Stomach (tissue), 9 donors: ENCODE results near the gene SRP68. TPM values are rescaled to one million over a fixed set of nuclear protein-coding genes. Genes with fewer than 3 reads are reported as not detected.

Experiments used
- DNase-seq, 2 donors: peaks; one replicate each; pipeline versions ENCODE4 v3.0.0 to v3.0.0-alpha.2; 2013 to 2019
- H3K27ac ChIP-seq, 5 donors: fragments of 200-600 bp in 4 of 5; sonication (generic) in 4 of 5; one replicate each; pipeline ENCODE4 v1.5.1; 2013 to 2019; ENCODE audit warnings: mild to moderate bottlenecking in 1 of 5, moderate library complexity in 1 of 5
- H3K27me3 ChIP-seq, 3 donors: fragments of 200-600 bp; sonication (generic); one replicate each; pipeline ENCODE4 v1.5.1; 2017 to 2019; ENCODE audit warnings: mixed run types in 1 of 3
- H3K36me3 ChIP-seq, 4 donors: fragments of 200-600 bp; sonication (generic); 1 replicate in 3 of 4; 2 replicates in 1 of 4; pipeline ENCODE4 v1.5.1; 2016 to 2019
- H3K4me1 ChIP-seq, 4 donors: fragments of 200-600 bp; sonication (generic); one replicate each; pipeline ENCODE4 v1.5.1; 2016 to 2019
- H3K4me3 ChIP-seq, 4 donors: fragments of 200-600 bp; sonication (generic) in 3 of 4; one replicate each; pipeline ENCODE4 v1.5.1; 2016 to 2019; ENCODE audit warnings: mild to moderate bottlenecking in 1 of 4
- H3K9me3 ChIP-seq, 4 donors: fragments of 200-600 bp; sonication (generic); one replicate each; pipeline ENCODE4 v1.5.1; 2016 to 2019
- CTCF ChIP-seq, 7 experiments: fragments of 450-650 bp in 4 of 7; fragments of 200-600 bp in 3 of 7; sonication (generic) in 3 of 7; IDR thresholded peaks; one replicate each; pipeline ENCODE4 v1.5.1; 2016 to 2019; ENCODE audit warnings: antibody characterized with exemption in 7 of 7, control low read depth in 2 of 7, mild to moderate bottlenecking in 1 of 7
- EP300 ChIP-seq: sonication (generic); formaldehyde crosslinking; IDR thresholded peaks from one replicate; pipeline ENCODE4 v1.6.1; 2017; ENCODE audit warnings: antibody characterized with exemption
- POLR2A ChIP-seq, 4 donors: fragments of 450-650 bp; IDR thresholded peaks; one replicate each; pipeline ENCODE4 v1.6.1; 2016; ENCODE audit warnings: antibody characterized with exemption in 4 of 4, control low read depth in 2 of 4, mild to moderate bottlenecking in 1 of 4, moderate library complexity in 1 of 4
- POLR2AphosphoS5 ChIP-seq, 3 donors: sonication (generic); formaldehyde crosslinking; IDR thresholded peaks; one replicate each; pipeline ENCODE4 v1.6.1; 2016; ENCODE audit warnings: antibody characterized with exemption in 3 of 3
- WGBS, 5 donors: extraction: QIAGEN DNeasy Blood & Tissue Kit in 3 of 5; methylation state at CpG; one replicate each; pipeline versions ENCODE4 v1.1.5 to v1.1.7; 2013 to 2018; 5-methylcytosine and 5-hydroxymethylcytosine counted together
- intact Hi-C: fragments of 100-400 bp; cut with DNase I; formaldehyde crosslinking; loops from one replicate; pipeline ENCODE4 v1.15.1; 2023; ENCODE audit warnings: low total_unique reads
- polyA plus RNA-seq, 3 donors: library from polyadenylated mRNA; stranded (reverse); fragments of 200-250 nt; gene quantifications; one replicate each; pipeline ENCODE4 v1.2.3, GENCODE V29; 2013
- total RNA-seq, 5 donors: library from RNA; depleted of rRNA; stranded (reverse); fragments of >200 nt; gene quantifications; one replicate each; pipeline versions ENCODE4 v1.1.0 to v1.2.3, GENCODE V29; 2014 to 2016
- donor health status: healthy with polysubstance abuse.
- donor health status: Bipolar disorder and iron deficiency.
- donor health status: healthy.

SRP68 gene
- total and polyA plus RNA-seq, 8 donors = 24.6 to 49.8 (median 42.9) TPM

- H3K4me3 ChIP-seq = no peak overlapping the region
- peaks cover 0 to 17% (median 0%) of the 10 kb centered on the region in 3 donors for H3K27me3 ChIP-seq
- no peaks in the 10 kb centered on the region for H3K9me3 ChIP-seq
- H3K36me3 ChIP-seq = peaks cover 0 to 22% (median 12%) of the 10 kb centered on the region in 4 donors
- no peak for TF ChIP-seq EP300
- no peak for TF ChIP-seq POLR2A (IDR thresholded peaks at IDR 0.05)
- no peak for TF ChIP-seq CTCF (IDR thresholded peaks at IDR 0.05)
- no peak for TF ChIP-seq POLR2AphosphoS5 (IDR thresholded peaks at IDR 0.05)
- DNase-seq = no peak
- H3K4me1 ChIP-seq = peaks cover 0 to 15% (median 8%) of the 10 kb centered on the region in 4 donors
- 82 to 88% (median 86%) methylated on average over 21 to 24 of the region's 24 CpGs; no CpG with 5 or more reads in 1 of the 5 donors for WGBS, 5 donors
- no peak overlapping the region for H3K27ac ChIP-seq
- intact Hi-C loops = loop anchor here (10.0 kb wide), 1 partner anchor 273 kb away; no protein-coding TSS in a partner anchor
Observed at GRCh38 chr17:76022285-76022684, 50.0 kb downstream of the SRP68 start.

DNA sequence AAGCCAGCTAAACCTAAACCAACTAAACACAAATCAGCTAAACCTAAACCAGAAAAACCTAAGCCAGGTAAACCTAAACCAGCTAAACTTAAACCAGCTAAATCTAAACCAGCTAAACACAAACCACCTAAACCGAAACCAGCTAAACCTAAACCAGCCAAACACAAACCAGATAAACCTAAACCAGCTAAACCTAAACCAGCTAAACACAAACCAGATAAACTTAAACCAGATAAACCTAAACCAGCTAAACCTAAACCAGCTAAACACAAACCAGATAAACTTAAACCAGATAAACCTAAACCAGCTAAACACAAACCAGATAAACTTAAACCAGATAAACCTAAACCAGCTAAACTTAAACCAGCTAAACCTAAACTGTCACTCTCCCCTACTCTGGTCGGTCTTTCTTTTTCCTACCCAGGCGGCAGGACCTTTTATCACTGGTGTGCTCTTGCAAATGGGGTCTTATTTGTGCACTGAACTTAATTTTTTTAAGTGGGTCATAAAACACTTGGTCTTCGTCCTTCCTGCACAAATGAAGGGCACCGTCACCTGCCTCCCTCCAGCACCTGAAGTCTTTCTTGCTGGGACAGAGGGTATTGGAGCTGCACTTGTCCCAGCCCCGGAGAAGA lies 52.4 kb downstream of the SRP68 start:
- DNase-seq = no peak
- Histone ChIP-seq H3K9me3 (no peaks in the 10 kb centered on the region), H3K36me3 (peaks cover 0 to 22% (median 12%) of the 10 kb centered on the region in 4 donors), H3K4me3 (no peak overlapping the region), H3K27ac (no peak overlapping the region), H3K27me3 (peaks cover 0 to 18% (median 0%) of the 10 kb centered on the region in 3 donors), H3K4me1 (peaks cover 0 to 5% (median 2%) of the 10 kb centered on the region in 4 donors)
- WGBS, 5 donors = 87 to 92% (median 88%) methylated on average over 6 of the region's 6 CpGs
- intact Hi-C loops = loop anchor here (10.0 kb wide), 1 partner anchor 275 kb away; no protein-coding TSS in a partner anchor
- TF ChIP-seq POLR2AphosphoS5 (IDR thresholded peaks at IDR 0.05) (no peak), CTCF (IDR thresholded peaks at IDR 0.05) (no peak), EP300 (no peak), POLR2A (IDR thresholded peaks at IDR 0.05) (no peak)

GRCh38 chr17:76018801-76019200 lies 53.5 kb downstream of the SRP68 start:
- H3K4me3 ChIP-seq = no peak overlapping the region

DNA sequence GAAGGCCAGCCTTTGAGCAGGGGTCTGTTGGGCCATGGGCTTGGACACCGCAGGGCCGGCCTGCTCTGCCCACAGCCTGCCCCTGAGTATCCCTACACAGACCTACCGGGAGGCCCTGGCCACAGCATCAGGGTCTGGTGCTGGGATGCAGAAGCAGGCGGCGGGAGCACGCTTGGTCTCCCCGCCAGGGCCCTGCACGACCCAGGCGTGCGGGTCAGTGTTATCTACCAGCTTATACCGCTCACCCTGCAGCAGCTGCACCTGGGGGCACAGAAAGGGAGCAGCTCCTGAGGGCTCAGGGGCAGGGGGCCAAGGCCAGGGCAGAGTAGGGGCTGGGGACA lies 54.0 kb downstream of the SRP68 start:
- Histone ChIP-seq H3K9me3 (no peaks in the 10 kb centered on the region), H3K27me3 (peaks cover 0 to 21% (median 0%) of the 10 kb centered on the region in 3 donors), H3K4me3 (no peak overlapping the region), H3K27ac (no peak overlapping the region), H3K4me1 (peaks cover 0 to 16% (median 11%) of the 10 kb centered on the region in 4 donors), H3K36me3 (peaks cover 0 to 22% (median 10%) of the 10 kb centered on the region in 4 donors)
- intact Hi-C loops = no loop called here
- no peak for DNase-seq
- TF ChIP-seq CTCF (IDR thresholded peaks at IDR 0.05) (no peak), POLR2AphosphoS5 (IDR thresholded peaks at IDR 0.05) (no peak), POLR2A (IDR thresholded peaks at IDR 0.05) (no peak), EP300 (no peak)
- WGBS, 5 donors = 82 to 88% (median 86%) methylated on average over 9 to 11 of the region's 11 CpGs

More at GRCh38 chr17:76018801-76019200, 53.5 kb downstream of the SRP68 start:
- Histone ChIP-seq H3K9me3 (no peaks in the 10 kb centered on the region), H3K4me1 (peaks cover 0 to 16% (median 11%) of the 10 kb centered on the region in 4 donors), H3K27me3 (peaks cover 0 to 21% (median 0%) of the 10 kb centered on the region in 3 donors), H3K27ac (no peak overlapping the region), H3K36me3 (peaks cover 0 to 22% (median 12%) of the 10 kb centered on the region in 4 donors)
- intact Hi-C loops = no loop called here
- DNase-seq = no peak
- WGBS, 5 donors = 85 to 92% (median 91%) methylated on average over 12 to 13 of the region's 13 CpGs
- TF ChIP-seq POLR2A (IDR thresholded peaks at IDR 0.05) (no peak), EP300 (no peak), CTCF (IDR thresholded peaks at IDR 0.05) (no peak), POLR2AphosphoS5 (IDR thresholded peaks at IDR 0.05) (no peak)
